ENCODE data around the gene GATA5.

GATA5 gene

GRCh38 chr20:62472138-62472940 lies 3.5 kb downstream of the GATA5 start:
- DNase-seq = no peak

- DNase-seq = no peak
Observed at GRCh38 chr20:62470459-62470858, 5.3 kb downstream of the GATA5 start.

GRCh38 chr20:62470001-62470400 lies 5.8 kb downstream of the GATA5 start:
- DNase-seq = no peak

GRCh38 chr20:62469352-62469751 lies 6.4 kb downstream of the GATA5 start:
- DNase-seq = no peak

- DNase-seq = no peak
Observed at GRCh38 chr20:62466806-62467537, 8.8 kb downstream of the GATA5 start.

GRCh38 chr20:62466072-62466760 lies 9.6 kb downstream of the GATA5 start:
- DNase-seq = no peak

- DNase-seq = no peak
Observed at GRCh38 chr20:62464990-62465389, 10.8 kb downstream of the GATA5 start.

GRCh38 chr20:62464425-62464770 lies 11.4 kb downstream of the GATA5 start:
- DNase-seq = no peak

- DNase-seq = no peak
Observed at GRCh38 chr20:62463651-62464424, 12.0 kb downstream of the GATA5 start.

- DNase-seq = no peak
Observed at GRCh38 chr20:62462976-62463592, 12.7 kb downstream of the GATA5 start.

- no peak for DNase-seq
Observed at GRCh38 chr20:62461834-62462233, 14.0 kb downstream of the GATA5 start.

- DNase-seq = no peak
Observed at GRCh38 chr20:62461157-62461556, 14.6 kb downstream of the GATA5 start.

GRCh38 chr20:62460678-62461077 lies 15.1 kb downstream of the GATA5 start:
- DNase-seq = no peak

- DNase-seq = no peak
Observed at GRCh38 chr20:62459488-62459887, 16.3 kb downstream of the GATA5 start.

GRCh38 chr20:62458275-62459251 lies 17.2 kb downstream of the GATA5 start:
- DNase-seq = no peak

- DNase-seq = no peak
Observed at GRCh38 chr20:62457831-62458230, 18.0 kb downstream of the GATA5 start.

- no peak for DNase-seq
Observed at GRCh38 chr20:62457098-62457497, 18.7 kb downstream of the GATA5 start.

- DNase-seq = no peak
Observed at GRCh38 chr20:62455929-62456328, 19.9 kb downstream of the GATA5 start.

GRCh38 chr20:62454904-62455636 lies 20.7 kb downstream of the GATA5 start:
- DNase-seq = no peak

GRCh38 chr20:62453186-62453808 lies 22.5 kb downstream of the GATA5 start:
- no peak for DNase-seq
